H1 (cell line): ENCODE results near the gene MPHOSPH9. TPM values are rescaled to one million over a fixed set of nuclear protein-coding genes. Genes with fewer than 3 reads are reported as not detected.

Experiments
- CTCF ChIA-PET: fragments of 300-600 bp; sonication (Branson Sonifier 250); formaldehyde crosslinking; loops from one replicate; lab custom pipeline; 2021; ENCODE audit not compliant: partially characterized antibody; lab: Charles Lee
- POLR2A ChIA-PET: fragments of 300-600 bp; sonication (Branson Sonifier 250); formaldehyde crosslinking; loops from one replicate; lab custom pipeline; 2021; ENCODE audit warnings: inconsistent platforms; ENCODE audit not compliant: partially characterized antibody; lab: Charles Lee
- DNase-seq, 2 experiments: peaks; one replicate each; pipeline versions ENCODE4 v3.0.0 to v3.0.0-alpha.2; 2010 to 2022; ENCODE audit warnings: low spot score in 2 of 2, low read depth in 1 of 2, mixed read lengths in 1 of 2
- FAIRE-seq: peaks from 2 replicates; lab custom pipeline; 2011; peaks lifted over from hg19 to GRCh38; lab: Jason Lieb, UNC
- H2AFZ ChIP-seq: 2 replicates; pipeline ENCODE4 v1.8.1; 2012; ENCODE audit warnings: low read length, inconsistent platforms
- H2AK5ac ChIP-seq: 2 replicates; pipeline ENCODE4 v1.6.1; 2013; ENCODE audit warnings: low read depth, low read length
- H2BK120ac ChIP-seq: replicated peaks from 2 replicates; pipeline ENCODE3; 2013; ENCODE audit warnings: low read depth, low read length, inconsistent platforms
- H2BK12ac ChIP-seq: 2 replicates; pipeline ENCODE4 v1.6.1; 2013; ENCODE audit warnings: low read depth, low read length
- H2BK15ac ChIP-seq: 2 replicates; pipeline ENCODE4 v1.6.1; 2013; ENCODE audit warnings: low read length
- H2BK20ac ChIP-seq: 2 replicates; pipeline ENCODE4 v1.6.1; 2013; ENCODE audit warnings: low read length
- H2BK5ac ChIP-seq: 2 replicates; pipeline ENCODE4 v1.6.1; 2013; ENCODE audit warnings: low read depth, low read length
- H3K14ac ChIP-seq: 2 replicates; pipeline ENCODE4 v1.6.1; 2013; ENCODE audit warnings: inconsistent platforms; ENCODE audit not compliant: insufficient read length
- H3K18ac ChIP-seq: 2 replicates; pipeline ENCODE4 v1.6.1; 2013; ENCODE audit warnings: low read length; ENCODE audit errors: extremely low read depth
- H3K23ac ChIP-seq: 2 replicates; pipeline ENCODE4 v1.6.1; 2013; ENCODE audit warnings: inconsistent platforms; ENCODE audit not compliant: insufficient read length
- H3K23me2 ChIP-seq: 2 replicates; pipeline ENCODE4 v1.6.1; 2013; ENCODE audit warnings: low read depth, low read length
- H3K27ac ChIP-seq: 2 replicates; pipeline ENCODE4 v1.6.1; 2011; ENCODE audit warnings: low read depth, low read length, inconsistent platforms
- H3K27me3 ChIP-seq, 4 experiments: replicated peaks in 1 of 4; 1 replicate in 1 of 4; 2 replicates in 3 of 4; pipeline versions ENCODE4 v1.6.1 to v1.8.1; 2011 to 2013; ENCODE audit warnings: low read length in 3 of 4, mild to moderate bottlenecking in 3 of 4, inconsistent platforms in 2 of 4, mixed read lengths in 2 of 4, moderate library complexity in 1 of 4; ENCODE audit not compliant: control insufficient read depth in 3 of 4, insufficient read depth in 3 of 4; ENCODE audit errors: extremely low read depth in 1 of 4
- H3K36me3 ChIP-seq, 4 experiments: 2 replicates each; pipeline versions ENCODE4 v1.6.1 to v1.8.1; 2011 to 2013; ENCODE audit warnings: mild to moderate bottlenecking in 4 of 4, low read length in 3 of 4, moderate library complexity in 2 of 4, control low read depth in 1 of 4, inconsistent platforms in 1 of 4; ENCODE audit not compliant: insufficient read depth in 4 of 4, control insufficient read depth in 2 of 4
- H3K4ac ChIP-seq: replicated peaks from 2 replicates; pipeline ENCODE3; 2013; ENCODE audit warnings: low read length, low read depth, mixed read lengths, inconsistent platforms; ENCODE audit not compliant: insufficient read length
- H3K4me1 ChIP-seq, 4 experiments: replicated peaks in 1 of 4; 1 replicate in 1 of 4; 2 replicates in 3 of 4; pipeline versions ENCODE4 v1.6.1 to v1.8.1; 2011 to 2013; ENCODE audit warnings: low read length in 3 of 4, inconsistent platforms in 2 of 4, mixed read lengths in 1 of 4; ENCODE audit not compliant: insufficient read depth in 4 of 4, control insufficient read depth in 3 of 4
- H3K4me2 ChIP-seq, 2 experiments: 2 replicates each; pipeline versions ENCODE4 v1.6.1 to v1.8.1; 2011 to 2013; ENCODE audit warnings: low read depth in 2 of 2, low read length in 2 of 2, control low read depth in 1 of 2, inconsistent platforms in 1 of 2, mild to moderate bottlenecking in 1 of 2; ENCODE audit not compliant: insufficient read depth in 1 of 2
- H3K4me3 ChIP-seq, 4 experiments: fragments of 200-600, 300-600 bp in 1 of 4; sonication (generic), shearing (Covaris generic), sonication (Bioruptor Twin) in 1 of 4; 2 replicates each; pipeline versions ENCODE4 v1.5.1 to v1.8.1; 2011 to 2016; ENCODE audit warnings: low read length in 4 of 4, low read depth in 3 of 4, control low read depth in 2 of 4, inconsistent platforms in 2 of 4, mild to moderate bottlenecking in 2 of 4, mixed read lengths in 1 of 4, moderate library complexity in 1 of 4; ENCODE audit not compliant: insufficient read depth in 2 of 4; ENCODE audit errors: extremely low read depth in 1 of 4
- H3K56ac ChIP-seq: replicated peaks from 2 replicates; pipeline ENCODE3; 2013; ENCODE audit warnings: low read depth, mild to moderate bottlenecking, mixed read lengths, low read length, inconsistent platforms; ENCODE audit not compliant: insufficient read length
- H3K79me1 ChIP-seq: 2 replicates; pipeline ENCODE4 v1.6.1; 2013; ENCODE audit warnings: low read depth, low read length, control low read depth
- H3K79me2 ChIP-seq, 2 experiments: 2 replicates each; pipeline versions ENCODE4 v1.6.1 to v1.8.1; 2012 to 2013; ENCODE audit warnings: low read length in 2 of 2, mild to moderate bottlenecking in 2 of 2, inconsistent platforms in 1 of 2; ENCODE audit not compliant: insufficient read depth in 2 of 2, control insufficient read depth in 1 of 2
- H3K9ac ChIP-seq, 4 experiments: replicated peaks in 1 of 4; 1 replicate in 1 of 4; 2 replicates in 3 of 4; pipeline versions ENCODE4 v1.6.1 to v1.8.1; 2011 to 2013; ENCODE audit warnings: low read depth in 3 of 4, low read length in 3 of 4, control low read depth in 2 of 4, mild to moderate bottlenecking in 2 of 4, moderate library complexity in 2 of 4, inconsistent platforms in 1 of 4; ENCODE audit errors: extremely low read depth in 1 of 4
- H3K9me3 ChIP-seq, 2 experiments: 2 replicates each; pipeline versions ENCODE4 v1.6.1 to v1.8.1; 2012 to 2013; ENCODE audit warnings: mild to moderate bottlenecking in 2 of 2, moderate library complexity in 2 of 2, control low read depth in 1 of 2, inconsistent platforms in 1 of 2, low read depth in 1 of 2, low read length in 1 of 2, mixed read lengths in 1 of 2; ENCODE audit not compliant: insufficient read depth in 2 of 2
- H4K20me1 ChIP-seq, 2 experiments: replicated peaks in 1 of 2; 2 replicates each; pipeline versions ENCODE3 to v1.8.1; 2011 to 2013; ENCODE audit warnings: inconsistent platforms in 2 of 2, low read length in 2 of 2, mild to moderate bottlenecking in 1 of 2; ENCODE audit not compliant: insufficient read depth in 2 of 2, control insufficient read depth in 1 of 2
- H4K5ac ChIP-seq: 2 replicates; pipeline ENCODE4 v1.6.1; 2013; ENCODE audit warnings: low read length, low read depth, mixed read lengths, inconsistent platforms; ENCODE audit not compliant: insufficient read length
- H4K8ac ChIP-seq: 2 replicates; pipeline ENCODE4 v1.8.0; 2013; ENCODE audit warnings: mild to moderate bottlenecking, moderate library complexity, low read length, inconsistent platforms; ENCODE audit not compliant: insufficient read depth; ENCODE audit errors: extremely low read depth
- H4K91ac ChIP-seq: replicated peaks from 2 replicates; pipeline ENCODE3; 2013; ENCODE audit warnings: low read length, mixed read lengths, inconsistent platforms; ENCODE audit not compliant: insufficient read length
- POLR2AphosphoS5 ChIP-seq: IDR thresholded peaks from 2 replicates; pipeline ENCODE4 v1.6.1; 2011; ENCODE audit warnings: low read depth, low read length
- WGBS, 2 experiments: shearing (Covaris generic) in 1 of 2; methylation state at CpG; one replicate each; pipeline versions ENCODE4 v1.1.6 to v1.1.7; 2013 to 2015; ENCODE audit warnings: low lambda C conversion rate in 2 of 2, mixed read lengths in 2 of 2, inconsistent platforms in 1 of 2, low coverage in 1 of 2, missing lambda C conversion rate in 1 of 2; ENCODE audit not compliant: insufficient replicate concordance in 2 of 2, insufficient coverage in 1 of 2, insufficient read length in 1 of 2; ENCODE audit errors: extremely low coverage in 1 of 2, missing lambda C conversion rate in 1 of 2; 5-methylcytosine and 5-hydroxymethylcytosine counted together
- polyA plus RNA-seq, 7 experiments: library from polyadenylated mRNA; depleted of rRNA in 3 of 7; stranded (reverse) in 5 of 7; unstranded in 2 of 7; fragments of >200 nt in 5 of 7; fragments of 200-250 nt in 2 of 7; gene quantifications; 1 replicate in 5 of 7; 2 replicates in 1 of 7; 4 replicates in 1 of 7; pipeline versions ENCODE4 v1.2.1 to v1.2.3, GENCODE V29; 2011 to 2013; ENCODE audit warnings: missing spikeins in 2 of 7, mixed read lengths in 2 of 7
- total RNA-seq: library from RNA; stranded (reverse); fragmentation: NEBNext Ultra II Directional; extraction: Animal tissue kit (Norgen Biotek cat#: 25700); gene quantifications from 2 replicates; pipeline ENCODE4 v1.2.1, GENCODE V29; 2021

MPHOSPH9 gene
- total and polyA plus RNA-seq, 2 of the 8 experiments (the other 6 are each of a cell fraction or from before 2014, with no cell fraction given): 8.8 to 48.8 TPM

DNA sequence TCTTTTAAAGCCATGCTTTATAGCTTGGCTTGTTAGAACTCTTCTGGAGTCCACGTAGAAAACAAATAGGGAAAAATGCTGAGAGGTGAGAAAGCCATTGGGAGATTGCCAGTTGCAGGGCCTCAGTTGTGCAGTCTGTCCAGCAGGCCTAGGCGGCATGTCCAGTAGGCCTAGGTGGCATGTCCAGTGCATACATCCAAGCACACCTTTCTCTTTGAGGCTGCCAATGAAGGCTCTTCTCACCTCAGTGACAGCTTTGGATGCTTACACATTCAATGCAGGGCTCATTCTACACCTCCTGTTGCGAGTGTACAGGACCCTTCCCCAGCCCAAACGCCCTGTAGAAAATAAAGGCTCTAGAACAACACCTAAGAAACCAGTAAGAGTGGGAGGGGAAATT is 25.7 kb upstream of the MPHOSPH9 start:
- no peak overlapping the region for H2BK15ac ChIP-seq
- H2AK5ac ChIP-seq: no peak overlapping the region
- 0 out of 2 replicates have a peak, but pooled peaks cover 3% of the 10 kb centered on the region for H3K79me1 ChIP-seq
- H3K23ac ChIP-seq: no peak overlapping the region
- H2BK20ac ChIP-seq: no peak overlapping the region
- H2BK5ac ChIP-seq: no peak overlapping the region
- DNase-seq (no peak), FAIRE-seq (no peak)
- no peak overlapping the region for H4K91ac ChIP-seq
- no peak overlapping the region for H3K56ac ChIP-seq
- no peak overlapping the region for H3K27ac ChIP-seq
- no peak overlapping the region for H3K14ac ChIP-seq
- H3K27me3 ChIP-seq: no peaks in the 10 kb centered on the region
- H3K9me3 ChIP-seq: no peaks in the 10 kb centered on the region
- POLR2A ChIA-PET: interaction anchor here (0.9 to 1.7 kb wide), 2 partner anchors 11 to 17 kb away, joined by 3 to 9 read pairs; no protein-coding TSS in a partner anchor
- CTCF ChIA-PET: interaction anchor here (1.3 to 2.5 kb wide), 2 partner anchors 11 to 21 kb away, joined by 3 to 11 read pairs; no protein-coding TSS in a partner anchor
- H3K23me2 ChIP-seq: no peaks in the 10 kb centered on the region
- WGBS, 2 experiments: 75% methylated on average over 4 of the region's 4 CpGs; no CpG with 5 or more reads in 1 of the 2 experiments
- H3K4me2 ChIP-seq: no peak overlapping the region
- H2AFZ ChIP-seq: no peak overlapping the region
- no peak overlapping the region for H4K8ac ChIP-seq
- no peak overlapping the region for H3K18ac ChIP-seq
- peaks cover 24 to 90% (median 48%) of the 10 kb centered on the region in 4 experiments for H3K36me3 ChIP-seq
- H3K4ac ChIP-seq: no peak overlapping the region
- H3K9ac ChIP-seq: no peak overlapping the region
- H4K5ac ChIP-seq: no peak overlapping the region
- H3K4me3 ChIP-seq: no peak overlapping the region
- H3K79me2 ChIP-seq: peaks cover 0 to 11% of the 10 kb centered on the region in 2 experiments; a peak in 2 of 4 replicates
- H4K20me1 ChIP-seq: peaks cover 5 to 7% of the 10 kb centered on the region in 2 experiments
- H2BK12ac ChIP-seq: no peak overlapping the region
- no peak overlapping the region for H2BK120ac ChIP-seq
- H3K4me1 ChIP-seq: peaks cover 0 to 7% (median 0%) of the 10 kb centered on the region in 4 experiments; a peak in 2 of 7 replicates
- peak; percentile 43; the same call in 1 of the 2 replicates for TF ChIP-seq POLR2AphosphoS5
